GM18861 (cell line): ENCODE measurements around the gene ZNF215.
"Not testable (repeated sequence)": the region's sequence is repeated elsewhere in the genome, so short reads cannot be mapped to it uniquely, and the experiment has no call there.

ENCODE experiments used
- ATAC-seq: cut with Tn5 transposase; IDR thresholded peaks from one replicate; pipeline ENCODE4 v1.9.1; 2021; ENCODE audit not compliant: unreplicated experiment

The ZNF215 gene

GRCh38 chr11:6932145-6932544, 5.9 kb downstream of the ZNF215 start:
- no peak for ATAC-seq

DNA sequence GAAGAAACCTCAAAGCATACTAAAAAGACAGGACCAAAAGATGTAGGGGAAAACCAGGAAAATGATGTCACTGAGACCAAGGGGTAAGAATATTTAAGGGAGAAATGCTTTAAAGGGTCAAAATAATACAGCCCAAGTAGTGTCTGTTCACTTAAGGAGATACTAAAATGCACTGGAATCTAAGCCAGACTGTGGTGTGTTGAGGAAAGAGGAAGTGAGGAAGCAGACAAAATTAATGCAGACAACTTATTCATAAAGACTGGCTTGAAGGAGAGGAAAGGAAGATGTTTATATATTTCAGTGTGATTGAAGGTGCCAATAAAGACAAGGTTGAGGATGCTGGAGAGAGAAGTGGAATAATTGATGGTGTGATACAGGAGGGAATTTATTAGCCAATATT, 15.7 kb downstream of the ZNF215 start:
- no peak for ATAC-seq

GRCh38 chr11:6943131-6943530, 16.9 kb downstream of the ZNF215 start:
- no peak for ATAC-seq

- not testable (repeated sequence) for ATAC-seq
Measured at GRCh38 chr11:6954248-6954647, 28.0 kb downstream of the ZNF215 start.

DNA sequence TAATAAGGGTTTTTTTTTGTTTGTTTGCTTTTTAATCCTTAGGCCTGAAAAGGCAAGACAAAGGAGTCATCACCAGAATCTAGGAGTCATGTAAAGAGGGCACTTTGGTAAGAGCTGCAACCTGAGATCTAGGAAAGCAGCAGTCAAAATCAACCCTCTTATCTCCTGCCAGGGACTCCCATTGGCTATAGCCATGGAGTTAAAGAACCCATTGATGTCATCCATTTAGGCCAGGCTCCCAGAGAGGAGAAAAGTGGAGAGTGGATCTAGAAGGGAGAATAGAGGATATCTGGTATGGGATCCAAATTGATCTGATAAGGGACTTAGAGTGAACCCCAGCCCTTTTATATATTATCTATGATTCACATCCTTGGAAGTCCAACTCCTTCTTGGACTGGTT, 35.9 kb downstream of the ZNF215 start:
- ATAC-seq, result no peak

DNA sequence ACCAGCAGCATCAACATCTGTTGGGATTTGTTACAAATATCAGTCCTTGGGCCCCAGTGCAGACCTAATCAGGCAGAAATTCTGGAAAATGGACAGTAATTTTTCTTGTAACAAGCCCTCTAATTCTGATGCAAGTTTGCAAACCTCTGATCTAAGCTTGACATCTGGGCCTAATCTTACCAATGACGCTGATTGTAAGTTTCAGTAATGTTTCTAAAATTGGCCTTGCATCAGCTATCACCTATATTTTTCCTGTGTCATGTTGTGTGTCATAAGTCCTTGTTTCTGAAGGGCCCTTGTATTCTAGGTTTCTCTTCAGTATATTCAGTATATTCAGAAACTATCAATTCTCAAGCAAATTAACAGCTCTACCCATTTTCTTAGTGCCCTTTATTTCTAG, 36.4 kb downstream of the ZNF215 start:
- ATAC-seq, result no peak

DNA sequence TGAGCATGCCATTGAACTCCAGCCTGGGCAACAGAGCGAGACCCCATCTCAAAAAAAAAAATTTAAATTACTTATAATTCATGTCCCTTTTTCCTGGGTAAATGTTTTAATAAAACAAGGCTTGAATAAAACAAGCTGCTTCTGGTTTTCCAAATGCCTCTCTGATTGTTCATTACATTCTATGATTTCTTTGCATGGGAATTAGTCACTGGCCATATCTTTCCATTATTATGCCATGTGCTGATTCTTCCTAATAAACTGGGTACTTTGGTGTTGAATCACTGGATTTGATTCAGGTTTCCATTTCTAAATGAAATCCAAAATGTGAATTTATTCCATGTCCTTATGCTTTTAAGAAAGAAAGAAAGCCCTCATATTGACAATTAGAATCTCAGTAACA, 42.6 kb downstream of the ZNF215 start:
- no peak for ATAC-seq

DNA sequence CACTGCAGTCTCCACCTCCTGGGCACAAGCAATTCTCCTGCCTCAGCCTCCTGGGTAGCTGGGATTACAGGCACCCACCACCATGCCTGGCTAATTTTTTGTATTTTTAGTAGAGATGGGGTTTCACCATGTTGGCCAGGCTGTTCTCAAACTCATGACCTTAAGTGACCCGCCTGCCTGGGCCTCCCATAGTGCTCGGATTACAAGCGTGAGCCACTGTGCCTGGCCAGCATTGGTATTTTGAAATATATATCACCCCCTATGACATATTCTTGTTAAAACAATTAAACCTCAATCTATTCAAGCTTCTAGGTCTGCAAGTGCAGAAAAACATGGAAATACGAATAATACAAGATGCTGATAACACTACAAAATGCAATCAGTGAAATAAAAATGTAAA, 43.6 kb downstream of the ZNF215 start:
- not testable (repeated sequence) for ATAC-seq

DNA sequence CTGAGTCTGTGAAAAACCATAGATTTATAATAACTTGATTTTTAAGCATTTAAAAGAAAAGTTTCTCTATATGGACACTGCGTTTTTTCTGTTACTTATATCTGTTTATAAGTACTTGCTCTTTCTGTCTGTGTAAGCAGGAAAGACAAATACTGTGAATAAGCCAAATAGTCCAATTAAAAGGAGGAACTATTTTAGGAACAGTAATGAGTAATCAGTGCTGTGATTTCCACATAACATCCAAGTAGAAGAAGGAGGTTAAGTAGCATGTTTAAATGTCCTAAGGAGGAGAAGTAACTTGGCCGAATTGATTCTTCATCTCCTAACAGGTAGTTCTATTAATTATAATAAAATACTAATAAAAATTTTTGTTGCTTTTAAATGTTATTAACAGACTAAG, 53.1 kb downstream of the ZNF215 start:
- ATAC-seq, result no peak

- no peak for ATAC-seq
Measured at GRCh38 chr11:6986487-6986886, 60.3 kb downstream of the ZNF215 start.

DNA sequence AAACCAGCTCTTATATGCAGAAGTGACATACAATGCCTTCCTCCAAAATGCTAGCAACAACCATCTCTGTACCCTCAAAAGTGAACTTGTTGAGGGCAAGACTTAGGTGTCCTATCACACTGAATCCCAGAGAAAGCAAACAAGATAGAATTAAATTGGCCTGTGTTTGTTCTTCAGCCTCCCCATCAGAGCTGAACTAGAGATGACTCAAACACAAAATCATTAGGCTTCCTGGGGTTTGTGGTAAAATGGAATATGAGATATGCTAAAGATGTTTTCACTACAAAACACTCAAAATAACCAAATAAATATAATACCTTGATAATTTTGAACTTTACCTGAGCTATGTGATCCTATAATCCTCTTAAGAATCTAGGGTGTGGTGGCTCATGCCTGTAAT, 62.3 kb downstream of the ZNF215 start:
- no peak for ATAC-seq

GRCh38 chr11:6991227-6991626, 65.0 kb downstream of the ZNF215 start:
- ATAC-seq, result no peak

- ATAC-seq, result no peak
Measured at GRCh38 chr11:6992026-6992425, 65.8 kb downstream of the ZNF215 start.

GRCh38 chr11:6992457-6993417, 66.5 kb downstream of the ZNF215 start:
- ATAC-seq, result no peak

GRCh38 chr11:6995703-6996102, 69.5 kb downstream of the ZNF215 start:
- no peak for ATAC-seq

GRCh38 chr11:7004482-7004881, 78.3 kb downstream of the ZNF215 start:
- no peak for ATAC-seq
